ENCODE results near the gene GPD2.

GPD2 gene

DNA sequence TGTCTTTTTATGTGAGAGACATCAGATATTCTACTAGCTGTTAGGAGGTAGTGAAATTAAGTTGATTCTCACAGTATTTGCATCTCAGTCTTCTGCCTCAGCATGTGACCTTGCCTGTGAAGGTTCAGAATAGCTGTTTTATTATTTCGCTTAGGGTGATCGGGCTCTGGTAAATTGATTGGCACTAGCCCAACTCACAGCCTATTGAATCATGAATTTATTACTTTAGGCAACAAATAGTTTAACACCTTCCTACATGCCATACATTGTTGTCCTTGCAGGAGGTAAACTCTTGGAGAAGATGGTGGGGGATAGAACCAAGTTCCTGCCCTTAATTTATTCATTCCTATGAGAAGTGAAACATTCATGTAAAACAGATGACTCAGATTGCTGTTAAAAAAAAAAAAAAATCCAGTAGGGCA is 101.9 kb downstream of the GPD2 start:
- DNase-seq, result no peak

DNA sequence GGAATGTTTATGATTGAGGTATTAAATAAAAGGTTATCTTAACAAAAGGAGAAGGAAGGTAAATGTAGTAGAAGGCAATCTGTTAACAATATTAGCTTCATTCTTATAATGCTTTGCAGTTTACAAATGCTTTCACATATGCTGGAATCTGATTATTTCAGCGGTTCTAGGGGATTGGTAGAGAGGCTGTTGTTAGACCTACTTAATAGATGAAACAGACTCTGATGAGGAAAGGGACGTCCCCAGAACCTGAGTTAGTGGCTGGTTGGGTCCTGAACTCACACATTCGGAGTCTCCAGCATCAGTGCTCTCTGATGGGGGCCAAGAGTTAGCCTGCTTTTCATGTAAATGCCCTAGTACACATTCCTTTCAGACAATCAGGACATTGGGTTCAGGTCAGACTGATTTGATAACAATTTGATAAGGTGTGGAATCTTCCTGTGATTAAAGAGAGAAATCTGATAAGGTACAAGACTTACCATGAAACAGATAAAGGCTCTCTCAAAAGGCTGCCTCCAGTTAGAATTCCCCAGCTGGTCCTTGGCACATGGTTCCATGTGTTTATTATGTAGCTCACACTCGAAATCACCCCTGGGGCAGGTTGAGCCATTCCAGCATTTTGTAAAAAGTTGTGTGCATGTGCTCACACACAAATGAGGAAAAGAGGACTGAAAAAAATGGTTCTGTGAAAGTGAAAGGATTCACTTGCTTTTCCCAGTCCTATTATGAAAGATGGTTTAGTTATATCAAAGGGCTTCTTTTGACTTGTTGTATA is 103.1 kb downstream of the GPD2 start:
- no peak for DNase-seq

DNA sequence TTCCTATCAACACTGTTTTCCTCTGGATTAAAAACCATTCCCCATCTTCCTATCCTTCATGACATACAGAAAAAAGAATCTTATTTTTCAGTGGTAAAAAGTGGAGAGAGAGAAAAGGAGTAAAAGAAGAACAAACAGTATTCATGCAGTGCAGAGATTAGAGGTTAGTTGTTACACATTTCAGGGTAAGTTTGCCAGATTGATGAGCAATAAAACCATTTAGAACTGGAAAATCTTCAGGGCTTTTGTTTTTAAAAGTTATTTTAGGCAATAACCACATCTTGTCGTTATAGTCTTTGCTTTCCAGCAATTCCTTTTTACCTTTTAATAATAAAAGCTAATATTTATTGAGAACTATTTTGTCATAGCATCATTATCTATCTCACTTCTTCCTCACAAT is 104.5 kb downstream of the GPD2 start:
- no peak for DNase-seq

GRCh38 chr2:156541229-156541628 is 105.0 kb downstream of the GPD2 start:
- no peak for DNase-seq

DNA sequence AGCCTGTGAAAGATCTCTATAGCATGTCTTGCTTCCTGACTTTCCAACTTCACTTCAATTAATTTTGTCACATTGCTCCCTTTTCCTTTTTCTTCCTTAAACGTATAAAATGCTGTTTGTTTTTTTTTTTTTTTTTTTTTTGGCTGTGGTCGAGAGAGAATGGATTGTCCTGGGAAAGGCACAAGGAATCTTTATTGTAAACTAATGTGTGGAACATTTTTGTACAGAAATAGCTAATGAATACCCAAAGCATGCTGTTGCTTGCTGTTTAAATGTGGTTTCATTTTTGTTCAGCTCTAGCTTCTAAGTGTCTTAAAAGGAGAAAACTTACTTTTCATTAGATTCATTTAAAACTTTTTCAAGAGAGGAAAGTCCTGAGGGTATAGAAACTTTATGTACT is 105.5 kb downstream of the GPD2 start:
- DNase-seq, result no peak

DNA sequence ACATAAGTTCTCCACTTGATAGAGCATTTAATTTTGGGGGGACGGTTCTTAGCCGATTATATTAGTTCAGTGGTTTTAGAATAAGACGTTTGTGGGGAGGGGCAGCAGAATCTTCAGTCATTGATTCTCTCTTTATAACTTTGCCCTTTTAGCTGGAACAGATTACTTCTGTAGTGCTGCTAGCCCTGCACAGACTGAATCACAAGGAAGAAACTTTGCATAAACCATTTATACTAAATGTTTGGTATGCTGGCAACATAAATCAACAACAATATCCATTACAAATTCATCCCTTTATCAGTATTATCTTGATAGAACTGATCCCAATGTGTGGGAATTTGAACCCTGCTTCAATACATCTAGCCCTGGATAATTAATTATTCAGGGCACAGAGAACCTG is 112.2 kb downstream of the GPD2 start:
- no peak for DNase-seq

DNA sequence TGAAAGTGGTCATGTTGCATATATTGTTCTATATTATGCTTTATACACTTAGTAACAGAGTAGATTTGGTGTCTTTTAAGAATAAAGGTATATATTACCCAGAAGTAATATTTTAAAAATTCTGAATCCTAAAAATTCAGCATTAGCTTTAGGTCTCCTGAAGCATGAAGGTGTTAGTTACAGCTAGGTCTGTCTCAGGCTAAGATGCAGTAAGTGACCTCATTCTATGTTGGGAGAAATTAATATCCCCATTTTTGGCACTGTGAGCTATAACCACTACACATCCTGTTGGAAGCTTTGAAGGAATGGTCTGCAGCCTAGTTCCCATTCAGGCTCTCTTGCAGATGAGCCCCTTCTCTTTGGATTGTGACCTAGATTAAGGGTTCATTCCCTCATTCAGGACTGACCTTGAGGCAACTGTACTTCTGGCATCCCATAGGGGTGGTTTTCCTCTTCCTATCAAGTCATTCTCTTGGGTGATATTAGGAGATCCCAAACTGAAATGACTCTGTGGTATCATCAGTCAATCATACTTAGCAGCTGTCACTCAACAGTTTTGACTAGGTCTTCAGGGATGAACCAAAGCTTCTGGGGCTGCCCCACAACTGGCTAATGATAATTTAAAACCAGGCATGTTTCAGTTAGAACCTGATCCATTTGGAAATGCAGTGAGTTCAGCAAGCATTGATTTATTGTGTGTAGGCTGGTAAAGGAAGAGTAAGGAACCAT is 117.7 kb downstream of the GPD2 start:
- no peak for DNase-seq

DNA sequence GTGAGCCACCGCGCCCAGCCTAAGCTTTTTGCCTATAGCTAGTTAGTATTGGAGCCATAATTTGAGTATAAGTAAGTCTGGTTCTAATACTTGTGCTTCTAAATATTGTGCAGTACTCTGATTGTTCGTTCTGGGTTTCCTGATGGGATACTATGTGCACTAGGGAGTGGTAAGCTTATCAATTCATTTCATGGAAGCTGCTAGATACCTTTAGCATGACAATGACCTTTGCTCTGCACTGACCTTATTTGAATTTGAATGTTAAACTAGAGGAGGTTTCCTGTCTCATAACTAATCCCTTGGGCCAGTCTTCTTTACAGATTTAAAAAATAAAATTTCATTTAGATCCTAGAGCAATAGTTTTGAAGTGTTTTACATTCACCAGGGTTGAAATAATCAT is 125.1 kb downstream of the GPD2 start:
- no peak for DNase-seq

DNA sequence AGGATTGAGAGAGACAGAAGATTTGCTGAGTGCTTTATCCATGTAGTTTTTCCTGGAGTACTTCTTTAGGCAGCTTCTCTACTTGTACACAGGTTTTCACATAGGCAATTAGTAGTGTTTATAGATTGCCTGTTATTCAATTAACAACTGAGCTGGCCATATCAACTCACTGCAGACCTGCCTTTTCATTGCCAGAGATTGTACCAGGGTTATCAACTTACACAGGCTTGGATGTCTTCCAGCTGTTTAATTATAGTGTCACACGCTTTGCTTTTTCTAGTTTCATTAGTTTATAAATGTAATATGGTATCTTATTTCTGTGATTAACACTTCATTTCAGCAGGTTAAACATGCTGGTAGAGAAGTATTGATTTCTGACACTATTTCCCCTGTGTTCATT is 125.9 kb downstream of the GPD2 start:
- no peak for DNase-seq

DNA sequence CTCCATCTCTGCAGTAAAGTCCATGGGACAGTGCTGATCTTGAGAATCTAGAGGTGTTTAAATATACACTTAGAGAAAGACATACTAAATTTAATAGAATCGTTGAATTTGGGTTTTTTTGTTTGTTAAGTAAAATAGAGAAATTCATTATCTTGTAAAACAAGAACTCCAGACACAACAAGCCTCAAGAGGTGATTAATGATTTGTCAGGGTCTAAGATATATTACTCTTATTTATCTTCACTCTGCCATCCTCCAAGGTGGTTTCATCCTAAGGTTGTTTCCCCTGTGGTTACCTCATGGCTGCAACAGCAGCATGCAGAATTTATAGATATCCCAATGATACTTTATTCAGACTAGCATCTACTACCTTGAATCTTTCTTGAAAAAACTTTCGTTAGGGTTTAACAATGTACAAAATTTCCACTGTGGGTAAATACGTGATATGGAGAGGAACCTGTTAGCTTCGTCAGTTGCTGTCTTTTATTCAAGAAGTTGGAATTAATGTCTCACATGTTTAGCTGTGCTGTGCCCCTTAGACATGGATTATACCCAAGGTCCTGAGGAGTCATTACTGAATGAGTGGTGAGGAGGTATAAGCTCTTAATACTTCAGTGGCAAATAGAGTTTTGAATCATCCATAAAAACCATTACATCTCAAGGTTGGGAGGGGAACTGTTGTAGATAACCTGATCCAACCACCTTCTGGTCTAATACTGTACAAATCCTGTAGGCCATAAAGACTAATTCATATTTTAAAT is 128.0 kb downstream of the GPD2 start:
- DNase-seq, result no peak

- DNase-seq, result no peak
These were observed 129.0 kb downstream of the GPD2 start for GRCh38 chr2:156565066-156565710.

- no peak for DNase-seq
These were observed 137.5 kb downstream of the GPD2 start for GRCh38 chr2:156573710-156574109.

GRCh38 chr2:156574112-156574511 is 137.9 kb downstream of the GPD2 start:
- no peak for DNase-seq

GRCh38 chr2:156576005-156576404 is 139.8 kb downstream of the GPD2 start:
- no peak for DNase-seq

GRCh38 chr2:156580501-156580900 is 144.3 kb downstream of the GPD2 start:
- no peak for DNase-seq

GRCh38 chr2:156581280-156581679 is 145.1 kb downstream of the GPD2 start:
- DNase-seq, result no peak

DNA sequence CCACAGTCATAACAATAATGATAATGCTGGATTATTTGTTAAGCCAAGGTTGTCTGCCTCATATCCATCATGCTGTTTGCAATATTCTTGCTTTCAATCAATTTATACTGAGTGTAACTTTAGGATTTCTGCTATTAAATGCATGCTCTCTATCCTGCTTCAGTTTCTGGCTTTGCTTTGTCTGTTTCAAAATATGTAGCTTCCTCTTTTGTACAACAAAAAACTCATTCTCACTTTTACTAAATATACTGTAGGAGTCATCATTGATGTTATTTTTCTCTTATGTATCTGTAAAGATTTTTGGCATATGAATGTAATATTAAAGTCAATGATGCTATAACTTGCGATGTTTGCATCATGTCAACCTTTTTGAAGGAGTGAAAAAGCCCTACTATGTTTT is 149.3 kb downstream of the GPD2 start:
- DNase-seq, result no peak

DNA sequence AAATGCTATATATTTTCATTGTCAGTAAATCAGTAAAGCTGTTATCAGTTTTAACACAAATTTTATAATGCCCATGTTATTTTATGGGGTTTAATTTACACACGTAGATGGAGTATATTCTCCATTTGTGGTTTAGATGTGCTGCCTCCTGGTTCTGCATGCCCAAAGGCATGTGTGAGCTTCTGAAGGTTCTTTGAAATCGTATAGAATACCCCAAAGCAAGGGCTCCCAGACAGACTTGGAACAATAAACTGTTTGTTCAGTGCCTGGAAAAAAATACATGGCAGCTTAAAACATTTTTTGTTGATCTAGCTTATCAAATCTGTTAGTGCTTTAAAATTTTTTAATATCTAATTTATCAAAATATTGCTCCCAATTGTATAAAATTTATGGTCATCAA is 150.4 kb downstream of the GPD2 start:
- DNase-seq, result no peak

GRCh38 chr2:156589381-156590079 is 153.4 kb downstream of the GPD2 start:
- DNase-seq, result no peak

DNA sequence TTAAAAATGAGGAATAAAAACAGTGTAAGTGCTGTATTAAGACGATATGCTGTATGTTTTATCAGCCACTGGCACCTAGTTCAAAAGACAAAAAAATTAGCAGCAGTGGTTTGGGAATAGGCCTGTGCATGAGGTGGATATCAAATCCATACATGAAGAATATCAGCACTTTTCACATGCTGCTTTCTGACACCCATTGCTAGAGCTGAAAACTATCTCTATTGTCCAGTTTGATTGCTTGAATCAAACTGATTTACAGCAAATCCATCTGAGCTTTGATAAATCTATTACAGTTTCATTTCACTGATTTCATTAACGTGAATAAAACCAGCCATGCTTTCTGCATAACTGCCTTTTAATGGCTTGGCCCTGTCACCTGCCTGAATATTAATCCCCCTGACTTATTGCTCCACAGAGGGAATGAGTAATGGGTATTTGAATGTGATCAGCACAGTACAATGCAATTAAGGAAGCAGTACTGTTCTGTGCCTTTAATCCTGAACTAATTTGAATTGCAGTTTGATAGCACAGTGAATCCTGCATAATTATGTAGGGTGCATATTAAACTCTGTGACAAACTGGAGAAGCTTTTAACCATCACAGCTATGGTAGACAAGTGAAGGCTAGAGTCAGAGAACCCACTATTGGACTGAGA is 154.0 kb downstream of the GPD2 start:
- no peak for DNase-seq

DNA sequence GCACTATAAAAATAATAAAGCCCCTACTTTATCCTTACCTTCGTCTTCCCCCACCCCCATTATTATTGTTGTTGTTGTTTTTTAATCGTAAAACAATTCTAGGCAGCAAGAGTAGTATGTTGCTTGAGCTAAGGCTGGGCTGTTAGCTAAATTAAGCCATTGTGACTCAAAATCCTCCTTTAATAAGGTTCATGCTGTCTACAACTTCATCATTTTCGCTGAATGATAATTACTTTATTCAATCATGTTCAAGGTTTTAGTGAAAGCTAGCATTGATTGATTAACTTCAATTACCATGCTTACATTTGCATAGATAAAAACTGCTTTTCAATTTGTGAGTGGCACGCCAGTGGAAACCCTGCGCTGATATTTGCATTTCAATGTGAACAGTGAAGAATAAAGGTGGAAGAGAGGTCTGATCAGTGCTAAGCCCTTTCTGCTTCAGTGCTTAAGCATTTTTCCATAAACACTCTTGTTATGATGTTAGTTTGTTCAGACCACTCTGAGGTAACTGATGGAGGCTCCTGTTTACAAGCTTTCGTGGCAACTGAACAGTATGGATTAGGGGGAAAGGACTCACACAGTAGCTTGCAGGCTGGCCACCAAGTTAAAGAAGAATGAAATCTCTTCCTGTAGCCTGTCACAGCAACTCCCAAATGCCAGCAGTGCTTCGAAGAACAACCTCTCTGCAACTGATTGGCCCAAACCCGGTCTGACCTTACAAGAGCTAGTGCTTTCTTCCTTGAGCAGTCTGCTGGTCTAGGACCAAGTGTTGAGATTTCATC is 156.8 kb downstream of the GPD2 start:
- no peak for DNase-seq

Measured in activated naive CD4-positive, alpha-beta T cell treated with anti-CD3 and anti-CD28 coated beads, Interleukin-2, amount 50 U/mL, for 16 hours (primary cell).